K562 (cell line): ENCODE data around the gene ADAT3. TPM values are rescaled to one million over a fixed set of nuclear protein-coding genes. Genes with fewer than 3 reads are reported as not detected.

ENCODE experiments used
- BACH1 ChIP-seq: fragments of 200-800 bp; sonication (Bioruptor generic); IDR thresholded peaks from 2 replicates; pipeline ENCODE4 v1.6.1; 2016; ENCODE audit warnings: missing genetic modification characterization, missing compliant biosample characterization
- BHLHE40 ChIP-seq: IDR thresholded peaks from 2 replicates; pipeline ENCODE4 v1.6.1; 2011; ENCODE audit warnings: low read length, improper control_type of control experiment
- CTCFL ChIP-seq: IDR thresholded peaks from 2 replicates; pipeline ENCODE4 v1.6.1; 2011; ENCODE audit warnings: borderline replicate concordance, low read depth, mild to moderate bottlenecking, moderate library complexity, low read length; ENCODE audit not compliant: insufficient read depth, poor library complexity, severe bottlenecking
- FOSL1 ChIP-seq: fragments of 200-800 bp; sonication (Bioruptor generic); conservative IDR thresholded peaks from 2 replicates; pipeline ENCODE4 v1.6.1; 2016; ENCODE audit warnings: missing genetic modification characterization, missing compliant biosample characterization
- FOXJ3 ChIP-seq: sonication (generic); formaldehyde crosslinking; IDR thresholded peaks from 2 replicates; pipeline ENCODE4 v1.4.0; 2020; ENCODE audit warnings: mild to moderate bottlenecking, missing genetic modification reagents
- GABPA ChIP-seq: fragments of 200-800 bp; sonication (Bioruptor generic); conservative IDR thresholded peaks from 2 replicates; pipeline ENCODE4 v1.6.1; 2016; ENCODE audit warnings: low read depth, missing genetic modification characterization, missing compliant biosample characterization
- HNRNPL ChIP-seq: fragments of 200-400 bp; formaldehyde crosslinking; IDR thresholded peaks from 2 replicates; pipeline ENCODE4 v1.6.1; 2017; ENCODE audit warnings: low read depth, mild to moderate bottlenecking, low read length
- NBN ChIP-seq: fragments of 450-650 bp; IDR thresholded peaks from 2 replicates; pipeline ENCODE4 v1.6.1; 2016; ENCODE audit warnings: low read depth, mild to moderate bottlenecking
- RERE ChIP-seq: sonication (generic); formaldehyde crosslinking; IDR thresholded peaks from 2 replicates; pipeline ENCODE4 v1.8.0; 2023; ENCODE audit warnings: missing genetic modification reagents, mild to moderate bottlenecking, borderline replicate concordance
- VEZF1 ChIP-seq: fragments of 200-800 bp; sonication (Bioruptor generic); IDR thresholded peaks from 2 replicates; pipeline ENCODE4 v1.6.1; 2017; ENCODE audit warnings: missing genetic modification characterization, missing compliant biosample characterization
- ZNF165 ChIP-seq: fragments of 250-450 bp; sonication (Bioruptor Pico); IDR thresholded peaks from 2 replicates; pipeline ENCODE4 v1.4.0; 2020; ENCODE audit warnings: borderline replicate concordance
- ZNF263 ChIP-seq: sonication (generic); formaldehyde crosslinking; IDR thresholded peaks from 2 replicates; pipeline ENCODE4 v1.8.0; 2022; ENCODE audit warnings: mild to moderate bottlenecking, missing genetic modification reagents, borderline replicate concordance
- ZNF655 ChIP-seq: fragments of 250-450 bp; sonication (Bioruptor Pico); IDR thresholded peaks from 2 replicates; pipeline ENCODE4 v1.5.0; 2021
- polyA plus RNA-seq, 8 experiments: library from polyadenylated mRNA; depleted of rRNA in 4 of 8; stranded (reverse) in 5 of 8; unstranded in 3 of 8; fragments of >200 nt; fragmentation: Nextera tagmentation in 2 of 8; fragmentation: Illumina TruSeq in 1 of 8; extraction: Ambion mirVana in 2 of 8; extraction: Trizol in 1 of 8; gene quantifications; 2 replicates each; pipeline versions ENCODE4 v1.2.1 to v1.2.3, GENCODE V29; 2011 to 2014; ENCODE audit warnings: inconsistent platforms in 1 of 8, missing spikeins in 1 of 8
- total RNA-seq, 7 experiments: library from RNA; depleted of rRNA in 6 of 7; stranded (reverse); fragments of >200 nt in 6 of 7; fragmentation: Illumina TruSeq in 2 of 7; extraction: Trizol in 2 of 7; gene quantifications; 2 replicates each; pipeline versions ENCODE4 v1.2.1 to v1.2.3, GENCODE V29; 2011 to 2021; ENCODE audit warnings: low replicate concordance in 1 of 7

The ADAT3 gene
- total and polyA plus RNA-seq, 9 of the 15 experiments (the other 6 are each of a cell fraction or from before 2014, with no cell fraction given) = 0.67 to 15.6 (median 7.8) TPM; not detected in 4

GRCh38 chr19:1905110-1905862 lies at the start of gene ADAT3, which contains the start of gene SCAMP4 (continued):
- TF ChIP-seq VEZF1 (CRISPR knock-in tag) = peak; percentile 99
- TF ChIP-seq ZNF655 (CRISPR knock-in tag) = no peak
- TF ChIP-seq BHLHE40 = peak; percentile 93
- TF ChIP-seq ZNF165 (CRISPR knock-in tag) = no peak
- peak; percentile 93 for TF ChIP-seq GABPA
- 0 out of 2 replicates have a peak, but pooled peaks have one; percentile 12 for TF ChIP-seq ZNF263 (CRISPR knock-in tag)
- no peak for TF ChIP-seq RERE
- TF ChIP-seq NBN = no peak
- peak; percentile 19 for TF ChIP-seq FOSL1 (tag)
- no peak for TF ChIP-seq BACH1 (tag)
- TF ChIP-seq CTCFL = no peak
- no peak for TF ChIP-seq HNRNPL
- TF ChIP-seq FOXJ3 = no peak
